HCT116 (cell line): ENCODE results near the gene USP31.

Experiments
- EGR1 ChIP-seq: IDR thresholded peaks from 2 replicates; pipeline ENCODE4 v1.6.1; 2012; ENCODE audit warnings: low read depth
- EZH2 ChIP-seq: fragments of 200-600 bp; sonication (generic); IDR thresholded peaks from 2 replicates; pipeline ENCODE4 v1.6.1; 2017; ENCODE audit warnings: antibody characterized with exemption, mixed run types
- EZH2phosphoT487 ChIP-seq: fragments of 200-600 bp; IDR thresholded peaks from 2 replicates; pipeline ENCODE4 v1.6.1; 2018; ENCODE audit warnings: antibody characterized with exemption, borderline replicate concordance
- POLR2A ChIP-seq: IDR thresholded peaks from 2 replicates; pipeline ENCODE4 v1.7.0; 2011; ENCODE audit warnings: borderline replicate concordance; ENCODE audit not compliant: insufficient read depth, insufficient read length; ENCODE audit errors: extremely low read depth
- RAD21 ChIP-seq: IDR thresholded peaks from 2 replicates; pipeline ENCODE4 v1.6.1; 2012; ENCODE audit warnings: low read depth, mild to moderate bottlenecking
- ZNF274 ChIP-seq: fragments of 200-500 bp; sonication (Bioruptor generic); IDR thresholded peaks from 2 replicates; pipeline ENCODE4 v1.6.1; 2014; ENCODE audit warnings: mild to moderate bottlenecking, low read depth, low read length, inconsistent platforms
- TF ChIP-seq, protein P1 (sequence below), 3 experiments: fragments of 200-600 bp in 1 of 3; sonication (generic) in 1 of 3; IDR thresholded peaks in 2 of 3; conservative IDR thresholded peaks in 1 of 3; 2 replicates each; pipeline ENCODE4 v1.5.1; 2012 to 2017; ENCODE audit warnings: low read depth in 2 of 3, low read length in 2 of 3, antibody characterized with exemption in 1 of 3, borderline replicate concordance in 1 of 3, control low read depth in 1 of 3, mild to moderate bottlenecking in 1 of 3, mixed read lengths in 1 of 3, mixed run types in 1 of 3, moderate library complexity in 1 of 3; ENCODE audit not compliant: insufficient read depth in 1 of 3
- TF ChIP-seq, protein P2 (sequence below): IDR thresholded peaks from 2 replicates; pipeline ENCODE4 v1.6.1; 2011; ENCODE audit warnings: mild to moderate bottlenecking, low read length, moderate library complexity; ENCODE audit not compliant: insufficient replicate concordance; ENCODE audit errors: extremely low read depth

- no peak for TF ChIP-seq RAD21
- no peak for TF ChIP-seq EZH2phosphoT487
- no peak for TF ChIP-seq EZH2
- no peak for TF ChIP-seq POLR2A
- no peak for TF ChIP-seq ZNF274
- TF ChIP-seq, protein P1, sequence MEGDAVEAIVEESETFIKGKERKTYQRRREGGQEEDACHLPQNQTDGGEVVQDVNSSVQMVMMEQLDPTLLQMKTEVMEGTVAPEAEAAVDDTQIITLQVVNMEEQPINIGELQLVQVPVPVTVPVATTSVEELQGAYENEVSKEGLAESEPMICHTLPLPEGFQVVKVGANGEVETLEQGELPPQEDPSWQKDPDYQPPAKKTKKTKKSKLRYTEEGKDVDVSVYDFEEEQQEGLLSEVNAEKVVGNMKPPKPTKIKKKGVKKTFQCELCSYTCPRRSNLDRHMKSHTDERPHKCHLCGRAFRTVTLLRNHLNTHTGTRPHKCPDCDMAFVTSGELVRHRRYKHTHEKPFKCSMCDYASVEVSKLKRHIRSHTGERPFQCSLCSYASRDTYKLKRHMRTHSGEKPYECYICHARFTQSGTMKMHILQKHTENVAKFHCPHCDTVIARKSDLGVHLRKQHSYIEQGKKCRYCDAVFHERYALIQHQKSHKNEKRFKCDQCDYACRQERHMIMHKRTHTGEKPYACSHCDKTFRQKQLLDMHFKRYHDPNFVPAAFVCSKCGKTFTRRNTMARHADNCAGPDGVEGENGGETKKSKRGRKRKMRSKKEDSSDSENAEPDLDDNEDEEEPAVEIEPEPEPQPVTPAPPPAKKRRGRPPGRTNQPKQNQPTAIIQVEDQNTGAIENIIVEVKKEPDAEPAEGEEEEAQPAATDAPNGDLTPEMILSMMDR (IDR thresholded peaks at IDR 0.05 in 2 of 3, conservative IDR thresholded peaks at IDR 0.05 in 1 of 3; ENCODE audit: borderline replicate concordance in 1 of 3, insufficient read depth in 1 of 3, low read depth in 2 of 3, low read length in 2 of 3): no peak
- TF ChIP-seq, protein P2, sequence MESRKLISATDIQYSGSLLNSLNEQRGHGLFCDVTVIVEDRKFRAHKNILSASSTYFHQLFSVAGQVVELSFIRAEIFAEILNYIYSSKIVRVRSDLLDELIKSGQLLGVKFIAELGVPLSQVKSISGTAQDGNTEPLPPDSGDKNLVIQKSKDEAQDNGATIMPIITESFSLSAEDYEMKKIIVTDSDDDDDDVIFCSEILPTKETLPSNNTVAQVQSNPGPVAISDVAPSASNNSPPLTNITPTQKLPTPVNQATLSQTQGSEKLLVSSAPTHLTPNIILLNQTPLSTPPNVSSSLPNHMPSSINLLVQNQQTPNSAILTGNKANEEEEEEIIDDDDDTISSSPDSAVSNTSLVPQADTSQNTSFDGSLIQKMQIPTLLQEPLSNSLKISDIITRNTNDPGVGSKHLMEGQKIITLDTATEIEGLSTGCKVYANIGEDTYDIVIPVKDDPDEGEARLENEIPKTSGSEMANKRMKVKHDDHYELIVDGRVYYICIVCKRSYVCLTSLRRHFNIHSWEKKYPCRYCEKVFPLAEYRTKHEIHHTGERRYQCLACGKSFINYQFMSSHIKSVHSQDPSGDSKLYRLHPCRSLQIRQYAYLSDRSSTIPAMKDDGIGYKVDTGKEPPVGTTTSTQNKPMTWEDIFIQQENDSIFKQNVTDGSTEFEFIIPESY: no peak
- no peak for TF ChIP-seq EGR1
These were observed 84.6 kb downstream of the USP31 start for GRCh38 chr16:23064639-23065038.
